D341Med (cell line): Measurements from ENCODE around the gene APOBEC4.
A peak's percentile ranks its signal among the peaks of the same experiment; 100 is the strongest.

Experiments used
- DNase-seq: peaks from one replicate; pipeline ENCODE4 v3.0.0; 2012; ENCODE audit warnings: low spot score

APOBEC4 gene

DNA sequence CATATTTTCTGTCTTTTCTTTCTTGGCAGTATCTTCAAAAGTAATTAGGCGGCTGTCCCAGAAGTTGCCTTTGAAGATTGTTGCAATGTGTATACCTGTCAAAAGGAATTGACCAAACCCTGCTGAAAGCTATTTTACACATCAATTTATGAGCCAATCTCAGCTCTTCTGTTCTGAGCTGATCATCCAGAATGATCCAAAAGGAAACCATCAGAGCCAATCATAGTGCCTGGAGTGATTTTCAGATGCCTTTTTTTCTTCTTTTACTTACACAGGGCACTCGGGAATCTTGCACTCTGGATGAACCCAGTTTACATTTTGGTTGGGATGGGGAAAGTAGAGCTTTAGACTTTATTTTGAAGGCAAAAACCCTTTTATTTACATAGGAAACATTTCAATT lies 21.8 kb upstream of the APOBEC4 start:
- no peak for DNase-seq

- DNase-seq, result no peak
These were observed 21.2 kb upstream of the APOBEC4 start for GRCh38 chr1:183674339-183674738.

DNA sequence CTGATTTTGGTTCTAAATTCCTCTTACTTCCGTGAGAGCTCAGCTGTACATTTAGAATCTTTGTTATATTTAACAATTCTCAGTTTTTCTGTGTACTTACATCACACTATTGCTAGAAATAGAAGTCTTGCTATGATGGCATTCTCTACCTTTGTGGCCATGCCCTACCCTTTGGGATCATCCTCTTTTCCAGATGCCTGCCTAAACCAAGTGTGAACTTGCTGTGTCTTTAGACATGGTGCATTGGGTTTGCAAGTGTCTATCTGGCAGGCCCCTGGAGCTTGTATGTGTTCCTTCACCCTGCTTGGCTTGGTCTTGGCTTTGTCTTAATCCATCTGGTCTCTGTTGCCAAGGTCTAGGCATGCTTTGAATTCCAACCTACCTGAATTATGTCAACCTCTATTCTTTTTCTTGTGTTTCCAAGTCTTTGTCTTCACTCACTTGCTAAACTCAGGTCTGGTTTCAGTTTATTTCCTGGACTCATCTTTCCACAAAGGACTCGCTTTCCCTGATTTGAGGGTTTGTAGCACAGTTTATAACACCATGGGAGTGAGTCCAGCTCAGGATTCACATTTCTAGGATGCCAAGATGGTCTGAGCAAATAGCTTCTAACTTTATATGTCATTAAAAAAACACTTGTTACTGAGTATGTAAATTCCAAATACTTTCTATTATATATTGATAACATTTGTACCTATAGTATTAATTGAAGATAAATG lies 20.6 kb upstream of the APOBEC4 start:
- DNase-seq, result no peak

DNA sequence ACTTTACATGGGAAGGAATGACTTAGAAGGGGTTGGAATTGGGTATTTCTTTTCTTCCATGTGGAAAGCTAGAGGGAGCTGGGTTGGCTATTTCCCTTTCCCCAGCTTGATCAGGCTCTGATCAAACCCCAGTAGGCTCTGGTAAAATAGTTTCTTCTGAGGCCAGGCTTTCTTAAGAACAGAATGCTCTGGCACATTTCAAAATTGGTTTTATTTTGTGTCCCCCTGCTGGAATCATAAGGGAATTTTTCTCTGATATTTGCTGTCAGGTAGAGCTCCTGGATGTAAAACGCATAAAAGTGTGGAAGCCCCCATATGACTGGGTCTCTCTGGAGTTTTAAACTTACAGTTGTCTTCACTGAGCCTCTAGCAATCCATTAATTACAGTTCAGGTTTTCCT lies 17.1 kb upstream of the APOBEC4 start:
- DNase-seq, result no peak

GRCh38 chr1:183656355-183656754 lies 3.2 kb upstream of the APOBEC4 start:
- no peak for DNase-seq

DNA sequence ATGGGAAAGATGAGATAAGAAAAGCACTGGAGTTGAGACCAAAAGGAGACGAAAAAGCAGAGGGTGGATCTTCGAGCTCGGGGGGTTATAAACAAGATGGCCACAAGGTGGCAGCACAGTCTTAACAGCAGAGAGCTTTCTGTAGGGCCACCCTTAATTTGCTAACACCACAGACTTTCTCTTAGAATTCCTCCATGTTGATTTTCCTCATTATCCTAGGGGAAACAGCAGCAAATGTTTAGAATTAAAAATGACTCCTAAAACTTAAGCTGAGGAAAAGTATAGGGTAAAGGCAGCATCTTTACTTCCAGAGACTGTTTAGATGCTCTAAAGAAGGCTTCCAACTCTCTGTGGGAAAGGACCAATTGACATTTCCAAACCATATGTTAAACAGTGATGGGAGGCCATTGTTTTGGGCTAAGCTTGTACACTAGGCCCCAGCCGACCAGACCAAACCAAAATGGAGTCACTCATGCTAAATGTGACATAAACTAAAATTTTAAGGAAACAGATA lies 2.5 kb upstream of the APOBEC4 start:
- DNase-seq, result peak; percentile 81

DNA sequence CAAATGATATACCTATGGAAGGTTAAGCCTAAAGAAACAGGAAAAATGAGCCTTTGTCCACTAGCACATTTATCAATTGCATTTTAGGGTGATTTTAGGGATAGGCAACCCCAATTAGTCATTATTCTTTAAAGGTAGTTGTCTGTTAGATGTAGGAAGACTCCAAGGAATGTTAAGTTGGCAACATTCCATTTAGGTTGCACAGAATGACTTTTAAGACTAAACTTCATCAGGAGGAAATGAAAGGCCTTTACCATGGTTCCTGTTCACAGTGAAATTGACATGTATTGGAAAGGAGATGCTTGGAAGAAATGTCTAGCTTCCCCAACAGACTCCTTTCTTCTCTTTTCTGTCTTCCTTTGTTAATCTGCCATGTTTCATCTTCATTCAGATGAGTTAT lies 1.6 kb upstream of the APOBEC4 start:
- DNase-seq, result no peak

DNA sequence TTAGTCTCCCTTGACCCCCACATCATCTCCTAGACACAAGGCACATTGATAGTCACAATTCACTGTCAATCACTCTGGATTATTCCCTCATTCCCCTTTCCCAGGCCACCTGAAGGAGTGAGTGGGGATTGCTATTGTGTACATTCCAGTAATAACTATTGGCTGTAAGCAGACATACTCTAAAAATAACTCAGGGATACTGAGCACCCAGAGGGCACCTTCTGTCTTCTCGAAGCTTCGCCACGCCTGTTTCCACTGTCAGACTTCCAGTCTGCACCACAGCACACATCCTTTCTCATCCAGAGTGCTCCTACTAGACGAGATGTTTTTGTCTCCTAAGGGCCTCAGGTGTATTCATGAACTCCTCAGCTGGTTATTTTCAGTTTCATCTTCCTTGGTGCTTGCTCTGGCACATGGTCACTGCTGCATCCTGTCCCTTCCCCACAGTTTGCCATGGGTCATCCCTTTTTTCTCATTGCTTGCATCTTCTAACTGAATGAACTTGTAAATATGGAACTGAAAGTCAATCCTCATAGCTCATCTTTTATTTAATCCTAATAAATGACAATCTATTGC lies 848 bp upstream of the APOBEC4 start:
- no peak for DNase-seq

DNA sequence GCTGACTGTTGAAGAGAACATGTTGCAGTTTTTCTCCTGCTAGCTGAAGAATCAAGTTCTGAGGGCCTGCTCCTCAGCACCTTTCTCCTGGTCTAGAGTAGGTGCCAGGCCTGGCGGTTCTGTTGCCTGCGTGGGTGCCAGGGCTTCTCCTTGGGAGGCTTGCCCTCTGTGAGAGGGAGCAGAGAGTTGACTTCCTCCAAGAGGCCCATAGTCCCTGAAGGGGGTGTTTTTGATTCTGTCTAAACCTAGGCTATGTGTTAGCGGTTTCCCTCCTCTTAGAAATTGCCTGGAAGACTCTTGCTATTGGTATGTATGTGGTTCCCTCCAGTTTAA lies 312 bp upstream of the APOBEC4 start:
- DNase-seq, result no peak

DNA sequence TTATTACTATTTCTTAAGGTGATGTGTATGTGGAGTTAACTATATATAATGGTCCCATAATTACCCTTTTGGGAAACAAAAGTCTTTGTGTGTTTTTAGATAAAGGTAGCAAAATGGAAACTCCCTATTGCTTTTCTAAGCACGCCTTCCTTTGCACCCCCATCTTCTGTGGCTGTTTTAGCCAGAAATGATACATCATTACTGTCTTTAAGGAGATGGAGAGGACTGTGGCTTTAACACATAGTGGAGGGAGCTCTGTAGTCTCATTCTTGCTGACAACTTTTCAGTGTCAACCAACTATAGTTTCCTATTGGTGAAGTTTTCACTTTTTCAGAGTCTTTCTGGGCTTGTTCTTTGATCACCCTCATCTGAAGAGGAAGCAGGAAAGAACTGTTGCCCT lies 1.0 kb downstream of the APOBEC4 start:
- no peak for DNase-seq

- no peak for DNase-seq
These were observed 1.5 kb downstream of the APOBEC4 start for GRCh38 chr1:183651612-183652011.

GRCh38 chr1:183648042-183648441 lies 5.1 kb downstream of the APOBEC4 start:
- no peak for DNase-seq

- no peak for DNase-seq
These were observed 6.3 kb downstream of the APOBEC4 start for GRCh38 chr1:183646776-183647175.

DNA sequence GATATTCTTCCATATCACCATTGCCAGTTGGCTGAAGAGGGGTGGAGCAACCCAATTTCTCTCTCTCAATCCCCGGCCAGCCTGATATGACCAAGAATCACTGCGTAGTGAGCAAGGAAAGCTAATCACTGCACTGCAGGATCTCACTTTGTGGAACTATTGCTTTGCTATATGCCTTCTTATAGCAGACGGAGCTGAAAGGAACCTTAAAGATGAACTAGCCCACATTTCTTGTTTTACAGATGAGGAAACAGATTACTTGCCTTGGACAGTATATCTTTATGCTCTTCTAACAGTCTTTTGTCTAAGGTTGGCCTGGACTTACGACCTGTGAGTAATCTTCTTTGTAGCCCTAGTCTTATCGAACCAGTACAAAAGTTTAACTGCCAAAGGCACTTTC lies 7.6 kb downstream of the APOBEC4 start:
- DNase-seq, result no peak

DNA sequence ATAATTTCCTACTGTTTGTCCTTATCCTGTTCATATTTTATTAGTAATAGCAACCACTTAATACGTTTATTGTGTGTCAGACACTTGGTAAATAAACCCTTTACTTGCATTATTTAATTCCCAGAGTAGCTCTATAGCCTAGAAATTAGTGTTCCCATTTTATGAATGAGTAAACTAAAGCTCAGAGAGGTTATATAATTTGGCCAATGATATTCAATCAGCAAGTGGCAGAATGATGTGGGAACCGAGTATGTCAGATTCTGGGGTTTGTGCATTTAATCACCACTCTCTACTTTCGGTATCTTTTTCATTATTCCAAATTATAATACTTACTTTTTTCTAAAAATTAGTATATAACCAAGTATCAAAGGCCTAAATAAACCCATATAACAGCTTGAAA lies 10.9 kb downstream of the APOBEC4 start:
- DNase-seq, result no peak

GRCh38 chr1:183640193-183640592 lies 12.9 kb downstream of the APOBEC4 start:
- DNase-seq, result no peak

DNA sequence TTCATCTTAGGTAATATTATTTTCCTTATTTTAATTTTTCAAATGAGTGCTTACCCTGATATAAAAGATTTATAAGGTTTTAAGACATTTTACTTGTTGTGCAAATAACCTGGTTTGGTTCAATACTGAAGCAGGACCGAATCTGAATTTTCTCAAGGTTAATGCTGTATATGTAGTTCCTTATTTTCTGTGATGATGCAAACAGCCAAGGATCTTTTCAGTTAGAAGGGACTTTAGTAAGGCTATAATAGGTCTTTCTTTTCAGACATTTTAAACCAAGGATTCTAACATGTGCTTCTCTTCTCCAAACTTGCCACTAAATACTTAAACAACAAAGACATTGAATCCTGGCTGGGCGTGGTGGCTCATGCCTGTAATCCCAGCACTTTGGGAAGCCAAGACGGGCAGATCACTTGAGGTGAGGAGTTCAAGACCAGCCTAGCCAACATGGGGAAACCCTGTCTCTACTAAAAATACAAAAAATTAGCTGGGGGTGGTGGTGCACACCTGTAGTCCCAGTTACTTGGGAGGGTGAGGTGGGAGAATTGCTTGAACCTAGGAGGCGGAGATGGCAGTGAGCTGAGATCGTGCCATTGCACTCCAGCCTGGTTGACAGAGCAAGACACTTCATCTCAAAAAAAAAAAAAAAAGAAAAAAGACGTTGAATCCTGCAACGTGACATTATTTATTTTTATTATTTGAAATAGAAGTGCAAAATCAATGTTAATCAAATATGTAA lies 14.3 kb downstream of the APOBEC4 start:
- DNase-seq, result no peak

GRCh38 chr1:183636783-183637182 lies 16.3 kb downstream of the APOBEC4 start:
- DNase-seq, result no peak

- DNase-seq, result no peak
These were observed 16.8 kb downstream of the APOBEC4 start for GRCh38 chr1:183636334-183636682.

DNA sequence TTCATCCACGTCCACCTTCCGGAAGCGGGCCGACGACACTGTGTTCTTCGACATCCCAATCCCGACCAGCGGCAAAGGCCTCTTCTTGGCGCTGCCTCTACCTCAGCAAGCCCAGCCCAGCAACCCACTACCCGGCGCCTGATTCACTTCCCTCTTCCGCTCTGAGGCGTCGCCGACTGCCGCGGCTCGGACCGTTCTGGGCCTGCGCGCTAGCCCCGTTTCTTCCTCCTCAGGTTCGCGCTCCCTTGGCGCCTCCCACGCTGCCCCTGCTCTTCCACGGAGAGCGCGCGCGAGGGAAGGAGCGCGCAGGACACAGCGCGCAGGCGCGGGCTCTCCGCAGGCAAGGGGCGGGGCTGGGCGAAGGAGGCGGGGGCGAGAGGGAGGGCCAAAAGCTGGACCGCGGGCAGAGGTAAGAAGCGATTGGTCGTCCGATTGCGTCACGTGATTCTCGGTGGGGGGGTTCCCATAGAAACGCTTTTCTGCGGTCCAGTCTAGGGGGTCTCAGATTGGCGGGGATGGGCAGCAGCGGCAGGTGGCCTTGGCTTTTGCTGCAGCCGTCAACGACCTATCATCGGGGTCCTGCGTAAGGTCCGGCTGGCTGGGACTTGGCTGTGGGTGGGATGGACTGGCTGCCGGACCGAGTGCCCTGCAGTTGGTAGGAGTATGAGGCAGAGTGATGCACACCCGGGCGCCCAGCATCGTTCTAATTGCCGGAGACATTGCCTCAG lies 17.3 kb downstream of the APOBEC4 start, which contains the start of gene ARPC5:
Gene ARPC5, minus strand, starts transcription at position 178 of the 728 bp plus-strand sequence. Its CDS starts 124 bp downstream, at position 54.
- peak; percentile 97 for DNase-seq

- DNase-seq, result peak; percentile 74
These were observed 18.0 kb downstream of the APOBEC4 start for GRCh38 chr1:183635099-183635605.

DNA sequence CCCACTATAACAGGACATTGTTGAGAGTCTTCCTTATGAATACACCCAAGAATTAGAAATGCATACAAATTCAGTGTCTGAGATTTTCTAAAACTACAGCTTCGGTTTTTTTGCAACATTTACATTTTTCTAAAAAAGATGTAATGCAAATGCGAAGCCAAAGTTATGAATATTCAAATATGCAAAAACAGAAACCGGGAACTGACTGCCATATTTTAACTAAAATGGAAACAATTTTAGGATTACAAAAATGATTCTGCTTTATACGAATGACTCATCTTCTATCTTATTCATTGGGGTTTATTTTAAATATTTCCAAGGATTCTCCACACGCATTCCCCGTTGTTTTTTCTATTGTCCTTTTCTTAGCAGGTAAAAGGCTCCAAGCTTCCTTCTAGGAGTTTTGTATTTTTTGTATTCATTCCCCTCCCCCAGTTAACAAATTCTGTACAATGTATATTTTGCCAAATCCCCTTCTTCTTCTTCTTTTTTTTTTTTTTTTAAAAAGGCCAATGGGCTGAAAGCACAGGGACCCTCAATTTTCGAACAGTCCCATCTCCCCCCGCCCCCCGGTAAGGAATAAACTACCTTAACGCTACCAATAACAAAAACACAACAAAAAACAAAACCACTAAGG lies 18.6 kb downstream of the APOBEC4 start:
- DNase-seq, result no peak
